OCI-LY7 (cell line): Measurements from ENCODE around the gene GCA. TPM values are rescaled to one million over a fixed set of nuclear protein-coding genes. Genes with fewer than 3 reads are reported as not detected.

Source experiments
- BruUV-seq: library from RNA; stranded (reverse); fragments of 400-500 nt; replicated peaks from 2 replicates; lab custom pipeline; 2021; lab: Mats Ljungman, UMichigan
- CTCF ChIA-PET: fragments of 300-600 bp; sonication (Branson Sonifier 250); formaldehyde crosslinking; loops from one replicate; lab custom pipeline; 2022; ENCODE audit warnings: antibody characterized with exemption; ENCODE audit not compliant: unreplicated experiment; lab: Charles Lee
- POLR2A ChIA-PET: fragments of 300-600 bp; sonication (Branson Sonifier 250); formaldehyde crosslinking; loops from one replicate; lab custom pipeline; 2022; ENCODE audit warnings: antibody characterized with exemption; lab: Charles Lee
- DNase-seq: peaks from one replicate; pipeline ENCODE4 v3.0.0-alpha.2; 2015; ENCODE audit warnings: low spot score
- H2AFZ ChIP-seq: fragments of 200-600 bp; sonication (generic), shearing (Covaris generic); 2 replicates; pipeline ENCODE4 v1.6.1; 2014; ENCODE audit warnings: mild to moderate bottlenecking, antibody characterized with exemption, low read length, moderate library complexity
- H3K27ac ChIP-seq: fragments of 200-600 bp; sonication (generic); 2 replicates; pipeline ENCODE4 v1.5.1; 2014; ENCODE audit warnings: mixed run types, low read depth, mild to moderate bottlenecking, moderate library complexity, low read length, inconsistent platforms; ENCODE audit not compliant: poor library complexity, severe bottlenecking
- H3K36me3 ChIP-seq: fragments of 200-600 bp; sonication (generic); 2 replicates; pipeline ENCODE4 v1.6.1; 2014; ENCODE audit warnings: mild to moderate bottlenecking, antibody characterized with exemption, low read length, moderate library complexity, mixed read lengths; ENCODE audit not compliant: insufficient read depth
- H3K4me1 ChIP-seq: fragments of 200-600 bp; sonication (generic); 2 replicates; pipeline ENCODE4 v1.5.1; 2014; ENCODE audit warnings: mild to moderate bottlenecking, low read length; ENCODE audit not compliant: insufficient read depth, poor library complexity, severe bottlenecking
- H3K4me2 ChIP-seq: fragments of 200-600 bp; sonication (generic); 2 replicates; pipeline ENCODE4 v1.6.1; 2014; ENCODE audit warnings: mild to moderate bottlenecking, low read length
- H3K4me3 ChIP-seq: fragments of 200-600 bp; sonication (generic); 2 replicates; pipeline ENCODE4 v1.5.1; 2014; ENCODE audit warnings: mild to moderate bottlenecking, low read depth, low read length; ENCODE audit not compliant: poor library complexity, severe bottlenecking
- H3K79me2 ChIP-seq: fragments of 200-600 bp; sonication (generic); 2 replicates; pipeline ENCODE4 v1.6.1; 2016; ENCODE audit warnings: low read depth, mild to moderate bottlenecking, low read length, moderate library complexity, mixed read lengths; ENCODE audit not compliant: insufficient read depth
- H3K9me2 ChIP-seq: fragments of 200-600 bp; sonication (generic); 2 replicates; pipeline ENCODE4 v1.6.1; 2016; ENCODE audit warnings: mild to moderate bottlenecking, low read length, mixed read lengths; ENCODE audit not compliant: insufficient read depth
- H3K9me3 ChIP-seq: fragments of 200-600 bp; sonication (generic); 2 replicates; pipeline ENCODE4 v1.6.1; 2014; ENCODE audit warnings: mild to moderate bottlenecking, mixed run types, low read length, mixed read lengths
- H4K20me1 ChIP-seq: fragments of 200-600 bp; sonication (generic); 2 replicates; pipeline ENCODE4 v1.6.1; 2014; ENCODE audit warnings: mild to moderate bottlenecking, antibody characterized with exemption, low read length, moderate library complexity, mixed read lengths; ENCODE audit not compliant: insufficient read depth
- EZH2phosphoT487 ChIP-seq: fragments of 200-600 bp; sonication (generic); IDR thresholded peaks from 2 replicates; pipeline ENCODE4 v1.6.1; 2018; ENCODE audit warnings: low read depth, borderline replicate concordance, mild to moderate bottlenecking, mixed run types, antibody characterized with exemption, low read length, moderate library complexity, mixed read lengths
- intact Hi-C: fragments of 100-400 bp; cut with micrococcal nuclease; formaldehyde crosslinking; loops from one replicate; pipeline ENCODE4 v1.10.0; 2022; ENCODE audit not compliant: unreplicated experiment
- total RNA-seq, 2 experiments: library from RNA; depleted of rRNA in 1 of 2; stranded (reverse); fragments of >200 nt in 1 of 2; shearing (Covaris generic) in 1 of 2; gene quantifications; 2 replicates each; pipeline ENCODE4 v1.2.3, GENCODE V29; 2014 to 2022
- TF ChIP-seq, protein P1 (sequence below): fragments of 200-600 bp; sonication (generic); conservative IDR thresholded peaks from 2 replicates; pipeline ENCODE4 v1.5.1; 2014; ENCODE audit warnings: mild to moderate bottlenecking, antibody characterized with exemption, low read length, moderate library complexity, mixed read lengths

The GCA gene
- total RNA-seq, 2 experiments from 2014 or later = 37.3 to 38.4 TPM

DNA sequence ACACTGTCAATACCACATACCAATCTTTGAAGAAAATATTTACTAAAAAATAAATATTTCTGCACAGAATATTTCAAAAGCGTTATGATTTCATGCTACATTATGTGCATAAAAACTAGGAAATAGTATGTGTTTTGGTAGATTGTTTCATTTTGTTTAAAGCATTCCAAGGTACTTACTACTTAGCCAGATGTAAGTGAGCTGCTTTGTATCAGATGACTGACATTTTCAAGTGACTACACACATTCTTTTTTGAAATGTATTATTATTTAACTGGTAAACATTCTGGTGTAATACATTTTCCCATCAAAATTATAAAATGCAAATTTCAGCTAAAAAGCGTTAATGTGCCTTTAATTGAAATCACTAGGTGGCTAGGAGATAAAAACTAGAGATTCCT, 21.5 kb downstream of the GCA start:
- no TSS peak for BruUV-seq
- no peak overlapping the region for H3K4me3 ChIP-seq
- no peaks in the 10 kb centered on the region for H4K20me1 ChIP-seq
- no peak overlapping the region for H3K27ac ChIP-seq
- H2AFZ ChIP-seq = no peak overlapping the region
- H3K79me2 ChIP-seq = no peaks in the 10 kb centered on the region
- TF ChIP-seq, protein P1, sequence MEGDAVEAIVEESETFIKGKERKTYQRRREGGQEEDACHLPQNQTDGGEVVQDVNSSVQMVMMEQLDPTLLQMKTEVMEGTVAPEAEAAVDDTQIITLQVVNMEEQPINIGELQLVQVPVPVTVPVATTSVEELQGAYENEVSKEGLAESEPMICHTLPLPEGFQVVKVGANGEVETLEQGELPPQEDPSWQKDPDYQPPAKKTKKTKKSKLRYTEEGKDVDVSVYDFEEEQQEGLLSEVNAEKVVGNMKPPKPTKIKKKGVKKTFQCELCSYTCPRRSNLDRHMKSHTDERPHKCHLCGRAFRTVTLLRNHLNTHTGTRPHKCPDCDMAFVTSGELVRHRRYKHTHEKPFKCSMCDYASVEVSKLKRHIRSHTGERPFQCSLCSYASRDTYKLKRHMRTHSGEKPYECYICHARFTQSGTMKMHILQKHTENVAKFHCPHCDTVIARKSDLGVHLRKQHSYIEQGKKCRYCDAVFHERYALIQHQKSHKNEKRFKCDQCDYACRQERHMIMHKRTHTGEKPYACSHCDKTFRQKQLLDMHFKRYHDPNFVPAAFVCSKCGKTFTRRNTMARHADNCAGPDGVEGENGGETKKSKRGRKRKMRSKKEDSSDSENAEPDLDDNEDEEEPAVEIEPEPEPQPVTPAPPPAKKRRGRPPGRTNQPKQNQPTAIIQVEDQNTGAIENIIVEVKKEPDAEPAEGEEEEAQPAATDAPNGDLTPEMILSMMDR = no peak
- no peak for TF ChIP-seq EZH2phosphoT487
- POLR2A ChIA-PET = interaction anchor here (0.5 kb wide), 1 partner anchor 117 kb away, joined by 3 read pairs; no protein-coding TSS in a partner anchor
- H3K9me2 ChIP-seq = no peaks in the 10 kb centered on the region
- H3K4me1 ChIP-seq = no peaks in the 10 kb centered on the region
- intact Hi-C loops = no loop called here
- no peaks in the 10 kb centered on the region for H3K9me3 ChIP-seq
- no peaks in the 10 kb centered on the region for H3K36me3 ChIP-seq
- no peak overlapping the region for H3K4me2 ChIP-seq
- DNase-seq = no peak
- CTCF ChIA-PET = no interaction called here

GRCh38 chr2:162368494-162368893, 24.6 kb downstream of the GCA start:
- Histone ChIP-seq H3K36me3 (no peaks in the 10 kb centered on the region), H4K20me1 (no peaks in the 10 kb centered on the region), H2AFZ (no peak overlapping the region), H3K4me3 (no peak overlapping the region), H3K4me1 (no peaks in the 10 kb centered on the region), H3K27ac (no peak overlapping the region), H3K9me2 (no peaks in the 10 kb centered on the region), H3K79me2 (no peaks in the 10 kb centered on the region), H3K9me3 (no peaks in the 10 kb centered on the region), H3K4me2 (no peak overlapping the region)
- intact Hi-C loops = no loop called here
- TF ChIP-seq EZH2phosphoT487 = no peak
- TF ChIP-seq, protein P1 = no peak
- no peak for DNase-seq
- no TSS peak for BruUV-seq
- CTCF ChIA-PET = no interaction called here
- POLR2A ChIA-PET = no interaction called here

GRCh38 chr2:162369551-162369950, 25.6 kb downstream of the GCA start:
- intact Hi-C loops = no loop called here
- H3K9me3 ChIP-seq = no peaks in the 10 kb centered on the region
- no peaks in the 10 kb centered on the region for H3K9me2 ChIP-seq
- no peak for DNase-seq
- H2AFZ ChIP-seq = no peak overlapping the region
- H3K4me3 ChIP-seq = no peak overlapping the region
- CTCF ChIA-PET = no interaction called here
- TF ChIP-seq, protein P1 = no peak
- TF ChIP-seq EZH2phosphoT487 = no peak
- POLR2A ChIA-PET = no interaction called here
- no peaks in the 10 kb centered on the region for H3K79me2 ChIP-seq
- no peak overlapping the region for H3K4me2 ChIP-seq
- H3K27ac ChIP-seq = no peak overlapping the region
- BruUV-seq = no TSS peak
- no peaks in the 10 kb centered on the region for H3K36me3 ChIP-seq
- no peaks in the 10 kb centered on the region for H3K4me1 ChIP-seq
- no peaks in the 10 kb centered on the region for H4K20me1 ChIP-seq
